GM13976 (cell line): ENCODE results near the gene PLCB1.

Experiments
- DNase-seq: peaks from one replicate; pipeline ENCODE4 v3.0.0; 2012; ENCODE audit warnings: low spot score
- CTCF ChIP-seq: IDR thresholded peaks from 2 replicates; pipeline ENCODE4 v1.5.1; 2012; ENCODE audit warnings: borderline replicate concordance, mild to moderate bottlenecking; ENCODE audit not compliant: insufficient read depth; ENCODE audit errors: extremely low read depth, missing control alignments, control extremely low read depth
- in situ Hi-C: fragments of 300-500 bp; cut with MboI; formaldehyde crosslinking; loops from one replicate; pipeline ENCODE4 v1.12.0; 2022; ENCODE audit warnings: low sequenced_read_pairs, mixed read lengths, inconsistent platforms; ENCODE audit not compliant: unreplicated experiment

Gene PLCB1

GRCh38 chr20:8147476-8147875 lies 15.4 kb downstream of the PLCB1 start:
- no peak for DNase-seq
- TF ChIP-seq CTCF: no peak
- in situ Hi-C loops: loop anchor here (25.0 kb wide), 1 partner anchor 565 kb away; no protein-coding TSS in a partner anchor

GRCh38 chr20:8148501-8148900 lies 16.4 kb downstream of the PLCB1 start:
- in situ Hi-C loops: loop anchor here (25.0 kb wide), 1 partner anchor 564 kb away; no protein-coding TSS in a partner anchor

GRCh38 chr20:8150591-8150990 lies 18.5 kb downstream of the PLCB1 start:
- TF ChIP-seq CTCF: no peak
- in situ Hi-C loops: no loop called here
- no peak for DNase-seq

More at GRCh38 chr20:8148501-8148900, 16.4 kb downstream of the PLCB1 start:
- TF ChIP-seq CTCF: no peak
- DNase-seq: no peak

GRCh38 chr20:8151372-8151771 lies 19.3 kb downstream of the PLCB1 start:
- no peak for DNase-seq
- in situ Hi-C loops: no loop called here
- TF ChIP-seq CTCF: no peak

- no peak for TF ChIP-seq CTCF
- in situ Hi-C loops: no loop called here
- DNase-seq: no peak
These were observed 20.1 kb downstream of the PLCB1 start for GRCh38 chr20:8152183-8152582.

GRCh38 chr20:8152847-8153246 lies 20.8 kb downstream of the PLCB1 start:
- in situ Hi-C loops: no loop called here
- DNase-seq: no peak
- no peak for TF ChIP-seq CTCF
